H1 (cell line): Measurements from ENCODE around the gene CSRNP3. TPM values are rescaled to one million over a fixed set of nuclear protein-coding genes. Genes with fewer than 3 reads are reported as not detected.

Source experiments
- BRCA1 ChIP-seq: IDR thresholded peaks from 2 replicates; pipeline ENCODE4 v1.6.1; 2012; ENCODE audit warnings: low read depth, low read length, improper control_type of control experiment
- CEBPB ChIP-seq: IDR thresholded peaks from 2 replicates; pipeline ENCODE4 v1.6.1; 2012; ENCODE audit warnings: low read depth, low read length
- KDM4A ChIP-seq: IDR thresholded peaks from one replicate; pipeline ENCODE4 v1.7.1; 2012; ENCODE audit warnings: low read depth, mild to moderate bottlenecking, moderate library complexity, low read length, inconsistent platforms; ENCODE audit not compliant: severe bottlenecking
- NRF1 ChIP-seq: IDR thresholded peaks from 2 replicates; pipeline ENCODE4 v1.6.1; 2011; ENCODE audit warnings: mild to moderate bottlenecking, low read depth, low read length, improper control_type of control experiment
- polyA plus RNA-seq, 7 experiments: library from polyadenylated mRNA; depleted of rRNA in 3 of 7; stranded (reverse) in 5 of 7; unstranded in 2 of 7; fragments of >200 nt in 5 of 7; fragments of 200-250 nt in 2 of 7; gene quantifications; 1 replicate in 5 of 7; 2 replicates in 1 of 7; 4 replicates in 1 of 7; pipeline versions ENCODE4 v1.2.1 to v1.2.3, GENCODE V29; 2011 to 2013; ENCODE audit warnings: missing spikeins in 2 of 7, mixed read lengths in 2 of 7
- total RNA-seq: library from RNA; stranded (reverse); fragmentation: NEBNext Ultra II Directional; extraction: Animal tissue kit (Norgen Biotek cat#: 25700); gene quantifications from 2 replicates; pipeline ENCODE4 v1.2.1, GENCODE V29; 2021
- TF ChIP-seq, protein P1 (sequence below): fragments of 300-600 bp; sonication (generic); IDR thresholded peaks from 2 replicates; pipeline ENCODE4 v1.7.1; 2012; ENCODE audit warnings: low read length, moderate library complexity, mild to moderate bottlenecking, inconsistent platforms; ENCODE audit not compliant: insufficient replicate concordance

CSRNP3 gene
- total and polyA plus RNA-seq, 2 of the 8 experiments (the other 6 are each of a cell fraction or from before 2014, with no cell fraction given): 1.3 to 6.5 TPM

DNA sequence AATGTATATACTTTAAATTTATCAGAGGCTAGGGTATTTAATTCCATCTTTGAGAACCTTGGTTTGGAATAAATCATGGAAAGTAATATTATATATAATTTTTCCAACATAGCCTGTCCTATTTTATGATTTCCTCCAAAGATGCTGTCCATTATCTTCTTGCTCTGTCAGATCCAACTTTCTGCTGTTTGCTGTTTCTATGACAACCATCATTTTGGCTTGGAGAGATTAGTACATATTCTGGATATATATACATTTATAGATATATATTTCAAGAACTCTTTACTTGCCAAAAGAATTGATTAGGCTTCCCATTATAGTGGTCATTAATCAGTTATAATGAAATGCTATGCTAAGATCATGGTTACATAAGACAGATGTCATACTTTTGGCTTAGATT, 31.3 kb downstream of the CSRNP3 start (continued):
- TF ChIP-seq, protein P1, sequence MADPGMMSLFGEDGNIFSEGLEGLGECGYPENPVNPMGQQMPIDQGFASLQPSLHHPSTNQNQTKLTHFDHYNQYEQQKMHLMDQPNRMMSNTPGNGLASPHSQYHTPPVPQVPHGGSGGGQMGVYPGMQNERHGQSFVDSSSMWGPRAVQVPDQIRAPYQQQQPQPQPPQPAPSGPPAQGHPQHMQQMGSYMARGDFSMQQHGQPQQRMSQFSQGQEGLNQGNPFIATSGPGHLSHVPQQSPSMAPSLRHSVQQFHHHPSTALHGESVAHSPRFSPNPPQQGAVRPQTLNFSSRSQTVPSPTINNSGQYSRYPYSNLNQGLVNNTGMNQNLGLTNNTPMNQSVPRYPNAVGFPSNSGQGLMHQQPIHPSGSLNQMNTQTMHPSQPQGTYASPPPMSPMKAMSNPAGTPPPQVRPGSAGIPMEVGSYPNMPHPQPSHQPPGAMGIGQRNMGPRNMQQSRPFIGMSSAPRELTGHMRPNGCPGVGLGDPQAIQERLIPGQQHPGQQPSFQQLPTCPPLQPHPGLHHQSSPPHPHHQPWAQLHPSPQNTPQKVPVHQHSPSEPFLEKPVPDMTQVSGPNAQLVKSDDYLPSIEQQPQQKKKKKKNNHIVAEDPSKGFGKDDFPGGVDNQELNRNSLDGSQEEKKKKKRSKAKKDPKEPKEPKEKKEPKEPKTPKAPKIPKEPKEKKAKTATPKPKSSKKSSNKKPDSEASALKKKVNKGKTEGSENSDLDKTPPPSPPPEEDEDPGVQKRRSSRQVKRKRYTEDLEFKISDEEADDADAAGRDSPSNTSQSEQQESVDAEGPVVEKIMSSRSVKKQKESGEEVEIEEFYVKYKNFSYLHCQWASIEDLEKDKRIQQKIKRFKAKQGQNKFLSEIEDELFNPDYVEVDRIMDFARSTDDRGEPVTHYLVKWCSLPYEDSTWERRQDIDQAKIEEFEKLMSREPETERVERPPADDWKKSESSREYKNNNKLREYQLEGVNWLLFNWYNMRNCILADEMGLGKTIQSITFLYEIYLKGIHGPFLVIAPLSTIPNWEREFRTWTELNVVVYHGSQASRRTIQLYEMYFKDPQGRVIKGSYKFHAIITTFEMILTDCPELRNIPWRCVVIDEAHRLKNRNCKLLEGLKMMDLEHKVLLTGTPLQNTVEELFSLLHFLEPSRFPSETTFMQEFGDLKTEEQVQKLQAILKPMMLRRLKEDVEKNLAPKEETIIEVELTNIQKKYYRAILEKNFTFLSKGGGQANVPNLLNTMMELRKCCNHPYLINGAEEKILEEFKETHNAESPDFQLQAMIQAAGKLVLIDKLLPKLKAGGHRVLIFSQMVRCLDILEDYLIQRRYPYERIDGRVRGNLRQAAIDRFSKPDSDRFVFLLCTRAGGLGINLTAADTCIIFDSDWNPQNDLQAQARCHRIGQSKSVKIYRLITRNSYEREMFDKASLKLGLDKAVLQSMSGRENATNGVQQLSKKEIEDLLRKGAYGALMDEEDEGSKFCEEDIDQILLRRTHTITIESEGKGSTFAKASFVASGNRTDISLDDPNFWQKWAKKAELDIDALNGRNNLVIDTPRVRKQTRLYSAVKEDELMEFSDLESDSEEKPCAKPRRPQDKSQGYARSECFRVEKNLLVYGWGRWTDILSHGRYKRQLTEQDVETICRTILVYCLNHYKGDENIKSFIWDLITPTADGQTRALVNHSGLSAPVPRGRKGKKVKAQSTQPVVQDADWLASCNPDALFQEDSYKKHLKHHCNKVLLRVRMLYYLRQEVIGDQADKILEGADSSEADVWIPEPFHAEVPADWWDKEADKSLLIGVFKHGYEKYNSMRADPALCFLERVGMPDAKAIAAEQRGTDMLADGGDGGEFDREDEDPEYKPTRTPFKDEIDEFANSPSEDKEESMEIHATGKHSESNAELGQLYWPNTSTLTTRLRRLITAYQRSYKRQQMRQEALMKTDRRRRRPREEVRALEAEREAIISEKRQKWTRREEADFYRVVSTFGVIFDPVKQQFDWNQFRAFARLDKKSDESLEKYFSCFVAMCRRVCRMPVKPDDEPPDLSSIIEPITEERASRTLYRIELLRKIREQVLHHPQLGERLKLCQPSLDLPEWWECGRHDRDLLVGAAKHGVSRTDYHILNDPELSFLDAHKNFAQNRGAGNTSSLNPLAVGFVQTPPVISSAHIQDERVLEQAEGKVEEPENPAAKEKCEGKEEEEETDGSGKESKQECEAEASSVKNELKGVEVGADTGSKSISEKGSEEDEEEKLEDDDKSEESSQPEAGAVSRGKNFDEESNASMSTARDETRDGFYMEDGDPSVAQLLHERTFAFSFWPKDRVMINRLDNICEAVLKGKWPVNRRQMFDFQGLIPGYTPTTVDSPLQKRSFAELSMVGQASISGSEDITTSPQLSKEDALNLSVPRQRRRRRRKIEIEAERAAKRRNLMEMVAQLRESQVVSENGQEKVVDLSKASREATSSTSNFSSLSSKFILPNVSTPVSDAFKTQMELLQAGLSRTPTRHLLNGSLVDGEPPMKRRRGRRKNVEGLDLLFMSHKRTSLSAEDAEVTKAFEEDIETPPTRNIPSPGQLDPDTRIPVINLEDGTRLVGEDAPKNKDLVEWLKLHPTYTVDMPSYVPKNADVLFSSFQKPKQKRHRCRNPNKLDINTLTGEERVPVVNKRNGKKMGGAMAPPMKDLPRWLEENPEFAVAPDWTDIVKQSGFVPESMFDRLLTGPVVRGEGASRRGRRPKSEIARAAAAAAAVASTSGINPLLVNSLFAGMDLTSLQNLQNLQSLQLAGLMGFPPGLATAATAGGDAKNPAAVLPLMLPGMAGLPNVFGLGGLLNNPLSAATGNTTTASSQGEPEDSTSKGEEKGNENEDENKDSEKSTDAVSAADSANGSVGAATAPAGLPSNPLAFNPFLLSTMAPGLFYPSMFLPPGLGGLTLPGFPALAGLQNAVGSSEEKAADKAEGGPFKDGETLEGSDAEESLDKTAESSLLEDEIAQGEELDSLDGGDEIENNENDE: no peak
- TF ChIP-seq CEBPB: no peak
- TF ChIP-seq BRCA1: no peak
- TF ChIP-seq NRF1: no peak
- TF ChIP-seq KDM4A: no peak
